Duodenal mucosa (tissue), 2 donors: ENCODE data around the gene PPIA.

ENCODE experiments used
- H3K27ac ChIP-seq: one replicate; pipeline ENCODE4 v1.7.0; 2013; ENCODE audit warnings: low read depth, low read length
- H3K27me3 ChIP-seq, 2 donors: one replicate each; pipeline ENCODE4 v1.7.0; 2013; ENCODE audit warnings: low read length in 2 of 2, control low read depth in 1 of 2; ENCODE audit not compliant: insufficient read depth in 2 of 2, control insufficient read depth in 1 of 2
- H3K36me3 ChIP-seq, 2 donors: one replicate each; pipeline ENCODE4 v1.7.0; 2013; ENCODE audit warnings: low read length in 2 of 2, control low read depth in 1 of 2; ENCODE audit not compliant: insufficient read depth in 2 of 2, control insufficient read depth in 1 of 2
- H3K4me1 ChIP-seq, 2 donors: one replicate each; pipeline ENCODE4 v1.7.0; 2013; ENCODE audit warnings: low read length in 2 of 2, control low read depth in 1 of 2; ENCODE audit not compliant: insufficient read depth in 2 of 2, control insufficient read depth in 1 of 2
- H3K4me3 ChIP-seq, 2 donors: one replicate each; pipeline ENCODE4 v1.7.0; 2013; ENCODE audit warnings: low read length in 2 of 2, low read depth in 1 of 2
- H3K9ac ChIP-seq, 2 donors: one replicate each; pipeline ENCODE4 v1.7.0; 2013; ENCODE audit warnings: low read length in 2 of 2, low read depth in 1 of 2
- H3K9me3 ChIP-seq, 2 donors: one replicate each; pipeline ENCODE4 v1.7.0; 2013; ENCODE audit warnings: low read length in 2 of 2, control low read depth in 1 of 2; ENCODE audit not compliant: control insufficient read depth in 1 of 2

Gene PPIA

DNA sequence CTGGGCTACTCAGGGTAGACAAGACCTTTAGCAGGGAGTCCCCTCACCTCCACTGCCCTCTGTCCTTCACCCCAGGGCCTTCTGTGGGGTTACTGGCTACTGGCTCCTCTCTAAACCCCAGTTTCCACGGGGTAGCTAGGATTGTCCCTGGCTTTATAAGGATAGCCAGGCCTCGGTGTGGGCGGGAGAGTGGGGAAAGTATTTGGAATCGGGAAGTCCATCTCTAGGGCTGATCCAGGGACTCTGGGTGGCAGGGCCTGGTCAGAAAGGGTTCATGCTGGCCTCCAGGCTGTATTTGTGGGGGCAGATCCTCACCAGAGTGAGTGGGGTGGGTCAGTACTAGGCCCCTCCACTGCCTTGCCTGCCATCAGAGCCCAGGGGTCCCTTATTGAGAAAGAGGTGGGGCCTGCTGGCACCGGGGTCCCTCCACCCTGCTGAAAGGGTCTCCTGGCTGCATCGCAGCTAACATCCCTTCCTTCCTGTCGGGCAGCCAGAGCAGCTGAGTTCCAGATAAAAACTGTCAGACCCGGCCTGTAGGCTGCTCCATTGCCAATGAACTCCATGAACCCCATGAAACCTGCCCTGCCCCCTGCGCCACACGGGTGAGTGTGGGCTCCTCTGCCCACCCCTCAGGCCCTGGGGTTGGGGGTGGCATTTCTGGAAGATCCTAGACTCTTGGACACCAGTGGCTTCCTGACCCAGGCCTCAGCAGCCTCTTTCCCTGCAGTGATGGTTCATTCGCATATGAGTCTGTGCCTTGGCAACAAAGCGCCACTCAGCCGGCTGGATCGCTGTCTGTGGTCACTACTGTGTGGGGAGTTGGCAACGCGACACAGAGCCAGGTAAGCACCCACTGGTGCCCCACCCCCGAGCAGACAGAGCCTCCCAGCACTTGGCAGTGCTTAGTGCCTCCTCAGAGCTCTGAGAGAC is 40.5 kb upstream of the PPIA start:
- H3K9ac ChIP-seq, result peak overlapping the region in 1 of 2 donors; percentile 25
- peaks cover 14 to 26% of the 10 kb centered on the region in 2 donors for H3K4me1 ChIP-seq
- no peaks in the 10 kb centered on the region for H3K9me3 ChIP-seq
- H3K27me3 ChIP-seq, result no peaks in the 10 kb centered on the region
- H3K36me3 ChIP-seq, result peaks cover 11 to 42% of the 10 kb centered on the region in 2 donors
- H3K27ac ChIP-seq, result no peak overlapping the region
- H3K4me3 ChIP-seq, result no peak overlapping the region

DNA sequence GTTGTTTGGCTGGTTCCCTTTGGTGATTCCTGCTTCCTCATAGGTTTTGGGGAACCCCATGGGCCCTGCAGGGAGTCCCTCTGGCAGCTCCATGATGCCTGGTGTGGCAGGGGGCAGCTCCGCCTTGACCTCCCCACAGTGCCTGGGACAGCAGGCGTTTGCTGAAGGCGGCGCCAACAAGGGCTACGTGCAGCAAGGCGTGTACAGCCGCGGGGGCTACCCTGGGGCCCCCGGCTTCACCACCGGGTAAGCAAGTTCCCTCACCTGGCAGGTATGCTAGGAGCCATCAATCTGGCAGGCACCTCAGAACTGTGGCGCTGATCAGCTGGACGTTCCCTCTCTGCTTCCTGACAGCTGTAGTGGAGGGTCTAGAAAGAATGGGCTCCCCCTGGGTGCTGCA is 39.6 kb upstream of the PPIA start:
- no peaks in the 10 kb centered on the region for H3K27me3 ChIP-seq
- peaks cover 9 to 22% of the 10 kb centered on the region in 2 donors for H3K4me1 ChIP-seq
- H3K36me3 ChIP-seq, result peaks cover 17 to 49% of the 10 kb centered on the region in 2 donors
- no peak overlapping the region for H3K4me3 ChIP-seq
- H3K9ac ChIP-seq, result no peak overlapping the region
- no peaks in the 10 kb centered on the region for H3K9me3 ChIP-seq
- H3K27ac ChIP-seq, result no peak overlapping the region

DNA sequence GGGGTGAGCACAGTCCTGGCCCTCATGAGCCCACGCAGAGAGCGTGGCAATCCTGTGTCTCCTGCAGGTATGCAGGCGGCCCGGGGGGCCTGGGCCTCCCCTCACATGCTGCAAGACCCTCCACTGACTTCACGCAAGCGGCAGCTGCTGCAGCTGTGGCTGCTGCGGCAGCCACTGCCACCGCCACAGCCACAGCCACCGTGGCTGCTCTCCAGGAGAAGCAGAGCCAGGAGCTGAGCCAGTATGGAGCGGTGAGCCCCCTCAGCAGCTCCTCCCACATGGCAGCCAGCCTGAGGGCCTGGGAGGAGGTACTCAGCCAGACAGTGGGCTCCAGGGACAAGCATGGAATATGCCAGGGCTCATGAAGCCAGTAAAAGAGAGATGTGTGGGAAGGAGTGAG is 39.2 kb upstream of the PPIA start:
- Histone ChIP-seq H3K9ac (no peak overlapping the region), H3K27ac (no peak overlapping the region), H3K4me1 (peaks cover 13 to 25% of the 10 kb centered on the region in 2 donors)

DNA sequence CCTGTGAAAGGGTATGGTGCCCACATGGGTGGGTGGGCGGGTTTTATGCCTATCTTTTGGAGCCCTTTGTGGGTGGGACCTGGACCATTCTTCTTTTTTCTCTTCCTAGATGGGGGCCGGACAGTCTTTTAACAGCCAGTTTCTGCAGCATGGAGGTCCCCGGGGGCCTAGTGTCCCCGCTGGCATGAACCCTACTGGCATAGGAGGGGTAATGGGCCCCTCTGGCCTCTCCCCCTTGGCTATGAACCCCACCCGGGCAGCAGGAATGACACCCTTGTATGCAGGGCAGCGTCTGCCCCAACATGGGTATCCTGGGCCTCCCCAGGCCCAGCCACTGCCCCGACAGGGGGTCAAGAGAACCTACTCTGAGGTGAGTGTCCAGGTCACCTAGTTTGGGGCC is 38.7 kb upstream of the PPIA start:
- no peak overlapping the region for H3K9ac ChIP-seq
- H3K4me3 ChIP-seq, result no peak overlapping the region
- H3K4me1 ChIP-seq, result peaks cover 13 to 26% of the 10 kb centered on the region in 2 donors
- H3K27ac ChIP-seq, result no peak overlapping the region
- no peaks in the 10 kb centered on the region for H3K27me3 ChIP-seq
- peaks cover 25 to 56% of the 10 kb centered on the region in 2 donors for H3K36me3 ChIP-seq
- no peaks in the 10 kb centered on the region for H3K9me3 ChIP-seq

More for the DNA sequence above, 39.2 kb upstream of the PPIA start:
- no peaks in the 10 kb centered on the region for H3K9me3 ChIP-seq
- H3K4me3 ChIP-seq, result no peak overlapping the region
- peaks cover 20 to 52% of the 10 kb centered on the region in 2 donors for H3K36me3 ChIP-seq
- no peaks in the 10 kb centered on the region for H3K27me3 ChIP-seq

DNA sequence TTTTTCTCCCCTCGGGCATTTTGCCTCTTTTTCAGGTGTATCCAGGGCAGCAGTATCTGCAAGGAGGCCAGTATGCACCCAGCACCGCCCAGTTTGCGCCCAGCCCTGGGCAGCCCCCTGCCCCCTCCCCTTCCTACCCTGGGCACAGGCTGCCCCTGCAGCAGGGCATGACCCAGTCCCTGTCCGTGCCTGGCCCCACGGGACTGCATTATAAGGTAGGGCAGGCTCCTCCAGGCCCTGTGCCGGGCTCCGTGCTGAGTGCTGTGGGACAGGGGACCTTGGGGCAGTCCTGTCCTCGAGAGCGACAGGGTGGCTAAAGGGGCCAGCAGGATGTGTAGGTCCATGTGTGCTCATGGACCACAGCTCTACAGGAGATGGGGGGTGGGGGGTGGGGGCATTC is 37.2 kb upstream of the PPIA start:
- H3K4me1 ChIP-seq, result peaks cover 13 to 26% of the 10 kb centered on the region in 2 donors
- no peak overlapping the region for H3K4me3 ChIP-seq
- no peak overlapping the region for H3K9ac ChIP-seq
- no peaks in the 10 kb centered on the region for H3K9me3 ChIP-seq
- no peaks in the 10 kb centered on the region for H3K27me3 ChIP-seq
- no peak overlapping the region for H3K27ac ChIP-seq
- peaks cover 39 to 71% of the 10 kb centered on the region in 2 donors for H3K36me3 ChIP-seq

DNA sequence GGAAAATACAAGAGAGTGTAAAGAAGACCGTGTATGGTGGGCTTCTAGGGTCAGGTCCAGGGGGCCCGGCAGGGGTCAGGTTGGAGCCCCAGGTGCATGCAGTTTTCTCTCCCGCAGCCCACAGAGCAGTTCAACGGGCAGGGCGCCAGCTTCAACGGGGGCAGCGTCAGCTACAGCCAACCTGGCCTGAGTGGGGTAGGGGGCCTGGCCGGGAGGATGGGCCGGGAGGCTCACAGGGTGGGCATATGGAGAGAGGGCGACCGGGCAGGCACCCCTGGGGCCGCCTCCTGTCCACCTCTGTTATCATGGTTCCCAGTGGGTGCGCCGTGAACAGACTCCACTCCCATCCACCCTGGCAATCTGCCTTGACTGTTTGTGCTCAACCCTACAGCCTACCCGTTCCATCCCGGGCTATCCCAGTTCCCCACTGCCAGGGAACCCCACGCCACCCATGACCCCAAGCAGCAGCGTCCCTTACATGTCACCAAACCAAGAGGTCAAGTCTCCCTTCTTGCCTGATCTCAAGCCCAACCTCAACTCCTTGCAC is 36.4 kb upstream of the PPIA start:
- Histone ChIP-seq H3K9ac (no peak overlapping the region), H3K27ac (no peak overlapping the region), H3K36me3 (peaks cover 47 to 80% of the 10 kb centered on the region in 2 donors), H3K9me3 (no peaks in the 10 kb centered on the region), H3K27me3 (no peaks in the 10 kb centered on the region), H3K4me1 (peaks cover 5 to 23% of the 10 kb centered on the region in 2 donors), H3K4me3 (no peak overlapping the region)

DNA sequence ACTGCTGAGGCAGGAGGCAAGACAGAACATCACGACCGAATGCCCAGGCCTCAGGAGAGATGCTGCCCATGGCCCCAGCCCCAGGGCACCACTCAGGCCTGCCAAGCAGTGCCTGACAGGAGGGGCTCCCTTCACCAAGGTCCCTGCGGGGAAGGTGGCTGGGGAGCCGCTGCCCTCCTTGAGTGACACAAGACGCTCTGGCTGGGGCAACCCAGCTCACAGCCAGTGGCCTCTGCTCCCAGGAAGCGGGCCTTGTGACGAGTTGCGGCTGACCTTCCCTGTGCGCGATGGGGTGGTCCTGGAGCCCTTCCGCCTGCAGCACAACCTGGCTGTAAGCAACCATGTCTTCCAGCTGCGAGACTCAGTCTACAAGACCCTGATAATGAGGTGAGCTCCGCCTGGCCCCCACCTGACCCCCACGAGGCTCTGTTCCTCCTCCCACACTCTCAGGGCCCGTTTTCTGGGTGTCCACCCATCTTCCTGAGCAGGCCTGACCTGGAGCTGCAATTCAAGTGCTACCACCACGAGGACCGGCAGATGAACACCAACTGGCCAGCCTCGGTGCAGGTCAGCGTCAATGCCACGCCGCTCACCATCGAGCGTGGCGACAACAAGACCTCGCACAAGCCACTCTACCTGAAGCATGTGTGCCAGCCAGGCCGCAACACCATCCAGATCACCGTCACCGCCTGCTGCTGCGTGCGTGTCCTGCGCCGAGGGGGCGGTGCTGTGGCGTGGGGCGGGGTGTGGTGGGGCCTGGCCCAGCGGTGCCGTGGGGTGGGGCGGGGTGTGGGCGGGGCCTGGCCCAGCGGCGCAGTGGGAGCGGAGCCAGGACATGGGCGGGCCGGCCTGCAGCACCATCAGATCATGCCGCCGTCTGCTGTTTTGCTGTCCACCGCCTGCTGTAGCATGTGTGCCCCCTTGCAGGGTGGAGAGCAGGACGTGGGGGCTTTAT is 35.0 kb upstream of the PPIA start:
- Histone ChIP-seq H3K27ac (no peak overlapping the region), H3K9ac (no peak overlapping the region), H3K9me3 (no peaks in the 10 kb centered on the region), H3K4me1 (peaks cover 4 to 10% of the 10 kb centered on the region in 2 donors), H3K36me3 (peaks cover 61 to 88% of the 10 kb centered on the region in 2 donors), H3K27me3 (no peaks in the 10 kb centered on the region), H3K4me3 (no peak overlapping the region)

DNA sequence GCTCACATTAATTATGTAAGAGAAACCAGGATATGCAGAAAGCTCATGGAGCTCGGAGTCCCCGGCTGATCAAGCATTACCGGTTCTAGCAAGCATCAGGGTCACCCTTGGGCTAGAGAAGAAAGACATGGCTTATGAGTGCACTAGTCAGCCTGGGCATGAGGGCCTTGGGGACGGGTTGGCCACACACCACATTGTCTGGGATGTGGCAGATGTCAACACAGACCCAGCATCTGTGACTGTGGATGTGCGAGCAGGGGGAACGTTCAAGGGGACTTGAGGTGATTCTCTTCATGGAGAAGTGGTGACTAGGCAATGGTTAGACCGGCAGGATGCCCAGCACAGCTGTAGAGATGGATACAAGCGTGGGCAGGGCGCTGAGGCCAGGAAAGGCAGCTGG is 34.2 kb upstream of the PPIA start:
- Histone ChIP-seq H3K9ac (no peak overlapping the region), H3K27ac (no peak overlapping the region), H3K4me1 (peaks cover 5 to 11% of the 10 kb centered on the region in 2 donors), H3K27me3 (no peaks in the 10 kb centered on the region), H3K36me3 (peaks cover 69 to 89% of the 10 kb centered on the region in 2 donors), H3K4me3 (no peak overlapping the region), H3K9me3 (no peaks in the 10 kb centered on the region)

DNA sequence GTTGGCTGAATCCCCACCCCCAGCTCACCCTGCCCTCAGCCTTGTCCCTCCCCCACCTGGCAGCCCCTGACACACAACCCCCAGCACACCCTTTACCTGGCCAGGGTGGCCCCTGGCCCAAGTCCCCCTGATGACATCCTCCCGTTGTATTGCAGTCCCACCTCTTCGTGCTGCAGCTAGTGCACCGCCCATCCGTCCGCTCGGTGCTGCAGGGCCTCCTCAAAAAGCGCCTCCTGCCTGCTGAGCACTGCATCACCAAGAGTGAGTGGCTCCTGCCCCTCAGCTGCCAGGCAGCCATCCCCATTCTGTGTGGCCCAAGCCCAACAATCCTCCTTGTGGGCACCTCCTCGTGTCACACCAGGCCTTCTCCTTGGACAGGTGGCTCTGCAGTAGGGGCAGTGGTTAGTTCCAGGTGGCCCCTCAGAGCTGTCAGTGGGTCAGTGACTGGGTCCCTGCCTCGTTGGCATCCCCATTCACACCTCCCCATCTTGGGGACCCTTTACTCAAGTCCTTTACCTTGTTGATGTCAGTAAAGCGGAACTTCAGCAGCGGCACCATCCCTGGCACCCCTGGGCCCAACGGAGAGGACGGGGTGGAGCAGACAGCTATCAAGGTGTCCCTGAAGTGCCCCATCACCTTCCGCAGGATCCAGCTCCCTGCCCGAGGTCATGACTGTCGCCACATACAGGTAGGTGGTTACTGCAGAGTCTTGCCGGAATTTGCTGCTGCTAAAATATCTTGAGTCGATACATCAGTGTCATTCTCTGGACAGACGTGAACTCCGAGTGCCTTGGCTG is 33.6 kb upstream of the PPIA start:
- Histone ChIP-seq H3K4me1 (peaks cover 11 to 17% of the 10 kb centered on the region in 2 donors), H3K27ac (no peak overlapping the region), H3K36me3 (peaks cover 70 to 91% of the 10 kb centered on the region in 2 donors), H3K4me3 (no peak overlapping the region), H3K27me3 (no peaks in the 10 kb centered on the region), H3K9me3 (no peaks in the 10 kb centered on the region), H3K9ac (no peak overlapping the region)
